ENCODE results near the gene COPG2. TPM values are rescaled to one million over a fixed set of nuclear protein-coding genes. Genes with fewer than 3 reads are reported as not detected.

The COPG2 gene
- total RNA-seq, 1 experiment from 2014 or later, result 14.2 TPM

GRCh38 chr7:130476297-130477150, 192.0 kb downstream of the COPG2 start:
- no peak for DNase-seq (ENCODE audit: low spot score)

DNA sequence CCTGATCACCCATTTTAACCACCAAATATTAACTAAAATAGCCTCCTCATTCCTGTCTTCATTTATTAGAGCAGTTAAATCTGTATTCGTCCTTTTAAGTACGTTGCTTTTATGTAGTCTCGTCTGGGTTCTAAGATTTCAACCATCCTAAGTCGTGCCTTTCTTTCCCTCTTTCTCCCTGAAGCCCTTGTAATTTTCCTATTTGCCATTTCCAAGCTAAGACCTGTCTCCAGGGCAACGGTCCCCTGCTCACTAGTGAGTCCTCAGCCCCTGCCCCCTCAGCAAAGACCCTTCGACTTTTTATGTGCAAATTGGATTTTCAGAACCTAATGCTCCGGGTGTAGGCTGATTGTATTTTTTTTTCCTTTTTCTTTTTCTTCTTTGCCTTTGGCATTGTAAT, 192.8 kb downstream of the COPG2 start:
- no peak for DNase-seq (ENCODE audit: low spot score)

GRCh38 chr7:130473876-130474275, 194.7 kb downstream of the COPG2 start:
- no peak for DNase-seq (ENCODE audit: low spot score)

- no peak for DNase-seq (ENCODE audit: low spot score)
Observed at GRCh38 chr7:130473289-130473688, 195.3 kb downstream of the COPG2 start.

DNA sequence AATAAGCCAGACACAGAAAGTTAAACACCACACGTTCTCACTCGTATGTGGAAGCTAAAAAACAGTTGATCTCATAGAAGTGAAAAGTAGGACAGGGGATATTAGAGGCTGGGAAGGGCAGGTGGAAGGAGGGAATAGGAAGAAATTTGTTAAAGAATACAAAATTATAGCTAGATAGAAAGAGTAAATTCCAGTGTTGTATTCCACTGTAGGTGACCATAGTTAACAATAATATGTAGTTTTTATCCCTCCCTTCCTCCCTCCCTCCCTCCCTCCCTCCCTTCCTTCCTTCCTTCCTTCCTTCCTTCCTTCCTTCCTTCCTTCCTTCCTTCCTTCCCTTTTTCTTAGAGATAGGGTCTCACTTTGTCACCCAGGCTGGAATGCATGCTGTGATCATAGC, 196.6 kb downstream of the COPG2 start:
- DNase-seq (ENCODE audit: low spot score), result no peak

DNA sequence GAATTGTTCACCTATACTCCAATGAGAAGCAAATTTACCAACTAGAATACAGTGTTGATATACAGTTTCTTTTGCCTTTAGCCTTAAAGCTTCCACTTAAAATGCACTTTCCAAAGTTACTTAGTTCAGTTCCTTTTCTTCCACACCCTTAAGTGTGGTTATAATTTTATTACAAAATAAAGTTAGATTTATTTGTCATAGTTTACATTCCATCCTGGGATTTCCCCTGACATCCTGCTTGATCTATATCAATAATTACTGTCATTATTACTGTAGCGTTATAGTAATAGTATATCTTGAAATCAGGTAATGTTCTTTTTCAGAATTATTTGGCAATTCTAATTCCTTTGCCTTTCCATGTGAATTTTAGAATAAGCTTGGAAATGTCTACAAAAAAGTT, 199.9 kb downstream of the COPG2 start:
- DNase-seq (ENCODE audit: low spot score), result no peak

DNA sequence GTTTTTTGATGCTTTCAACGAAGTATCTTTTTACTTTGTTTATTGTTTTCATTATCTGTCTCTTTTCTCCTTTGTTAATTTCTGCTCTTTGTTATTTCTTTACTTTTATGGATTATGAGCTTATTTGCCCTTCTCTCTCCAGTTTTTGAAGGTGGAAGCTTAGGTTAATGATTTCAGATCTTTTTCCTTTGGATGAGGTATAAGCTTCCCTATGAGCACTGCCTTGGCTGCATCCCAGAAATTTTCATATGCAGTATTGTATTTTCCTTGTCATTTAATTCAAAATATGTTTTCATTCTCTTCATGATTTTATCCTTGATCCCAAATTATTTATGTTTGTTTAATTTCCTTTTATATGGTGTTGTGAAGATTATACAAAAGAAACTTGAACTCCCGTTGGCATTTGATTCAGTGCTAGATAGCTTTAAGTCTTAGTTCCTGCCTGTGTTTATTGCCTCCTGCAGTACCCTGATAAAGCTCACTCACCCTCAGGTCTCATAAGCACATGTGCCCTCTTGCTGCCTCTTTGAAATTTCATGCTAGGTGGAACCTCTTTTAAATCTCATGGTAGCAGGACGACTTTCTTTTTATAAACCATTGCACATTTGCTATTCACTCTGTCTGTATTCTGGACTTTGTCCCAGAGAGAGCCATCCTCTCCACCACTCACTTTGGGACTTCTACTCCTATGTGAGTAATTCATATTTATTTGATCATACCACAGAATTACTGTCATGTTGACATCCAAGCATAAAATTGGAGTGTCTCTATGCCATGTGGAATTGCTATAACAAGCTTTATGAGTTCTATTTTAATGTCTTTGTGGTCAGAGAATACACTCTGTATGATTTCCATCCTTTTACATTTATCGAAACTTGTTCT, 204.8 kb downstream of the COPG2 start:
- DNase-seq (ENCODE audit: low spot score), result no peak

DNA sequence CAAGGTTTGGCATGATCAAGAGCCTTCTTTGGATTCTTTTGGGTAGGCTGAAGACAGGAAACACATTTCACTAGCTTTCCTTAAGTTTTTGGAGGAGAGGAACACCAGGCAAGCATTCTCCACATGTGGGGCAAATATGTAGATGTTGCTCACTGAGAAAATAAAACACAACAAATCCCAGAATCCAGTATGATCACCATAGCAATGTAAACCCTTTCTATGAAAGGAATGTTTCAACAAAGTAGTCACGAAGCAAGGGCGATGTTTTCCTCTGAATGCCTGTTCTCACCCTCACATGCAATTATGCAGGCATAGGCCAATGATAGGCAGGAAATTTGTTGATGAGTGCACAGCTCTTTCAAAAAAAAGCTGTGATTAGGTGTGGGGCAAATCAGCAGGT, 207.3 kb downstream of the COPG2 start:
- no peak for DNase-seq (ENCODE audit: low spot score)

DNA sequence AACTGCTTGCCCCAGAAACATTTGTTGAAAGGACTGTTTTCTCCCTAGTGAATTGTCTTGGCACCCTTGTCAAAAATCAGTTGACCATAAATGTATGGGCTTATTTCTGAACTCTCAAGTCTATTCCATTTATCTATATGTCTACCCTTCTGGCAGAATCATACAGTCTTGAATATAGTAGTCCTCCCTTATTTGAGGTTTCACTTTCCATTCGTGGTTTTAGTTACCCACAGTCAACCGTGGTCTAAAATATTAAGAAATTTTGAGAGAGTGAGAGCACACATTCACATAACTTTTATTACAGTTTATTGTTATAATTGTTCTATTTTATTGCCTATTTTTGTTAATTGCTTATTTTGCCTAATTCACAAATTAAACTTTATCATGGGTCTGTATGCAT, 210.3 kb downstream of the COPG2 start:
- no peak for DNase-seq (ENCODE audit: low spot score)

Small RNAs within 50 kb of the gene (small RNA-seq; reads per million reads assigned to genes)
- gene MIR335, result not detected
- gene RF02148, result not detected
- gene RF02149, result not detected
- gene RF02150, result not detected
- gene RNA5SP246, result 14.0 reads per million, percentile 90 among the genes with 10 or more reads in this experiment

Other genes starting within 250 kb of the COPG2 start
- gene CEP41, start 227.7 kb downstream of the COPG2 start, total RNA-seq (2014; rRNA removed; shearing (Covaris generic)), result 5.5 and 8.6 TPM in 2 replicates
- 60.3 and 66.5 TPM in 2 replicates for gene MEST, start 176.7 kb downstream of the COPG2 start, total RNA-seq (2014; rRNA removed; shearing (Covaris generic))
- not detected in 2 replicates for gene TSGA13, start 17.8 kb upstream of the COPG2 start, total RNA-seq (2014; rRNA removed; shearing (Covaris generic))
- not detected in 2 replicates for gene KLF14, start 65.5 kb upstream of the COPG2 start, total RNA-seq (2014; rRNA removed; shearing (Covaris generic))

All from HT-29 (cell line).